Measurements from ENCODE around the gene NFATC4. TPM values are rescaled to one million over a fixed set of nuclear protein-coding genes. Genes with fewer than 3 reads are reported as not detected.

NFATC4 gene
- total and polyA plus RNA-seq, 9 donors = 25.9 to 288 (median 157) TPM

DNA sequence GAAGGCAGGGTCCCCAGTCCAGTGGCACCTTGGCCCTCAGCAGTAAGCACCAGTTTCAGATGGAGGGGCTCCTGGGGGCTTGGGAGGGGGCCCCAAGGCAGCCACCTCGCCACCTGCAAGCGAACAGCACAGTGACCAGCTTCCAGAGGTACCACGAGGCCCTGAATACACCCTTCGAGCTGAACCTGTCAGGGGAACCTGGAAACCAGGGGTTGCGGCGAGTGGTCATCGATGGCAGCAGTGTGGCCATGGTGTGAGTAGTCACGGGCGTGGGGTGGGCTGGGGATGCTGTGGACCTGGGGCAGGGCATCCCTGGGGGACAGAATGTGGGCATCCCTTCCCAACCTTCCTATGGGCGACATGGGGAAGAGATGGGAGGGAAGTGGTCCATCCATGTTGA is 42.0 kb downstream of the NFATC4 start:
- peaks cover 6% of the 10 kb centered on the region for H3K4me1 ChIP-seq (ENCODE audit: insufficient read depth)
- TF ChIP-seq CTCF (IDR thresholded peaks at IDR 0.05) (no peak), EP300 (IDR thresholded peaks at IDR 0.05) (no peak), POLR2A (IDR thresholded peaks at IDR 0.05) (no peak)
- H3K9me3 ChIP-seq = no peaks in the 10 kb centered on the region
- no peak overlapping the region for H3K27ac ChIP-seq
- no peaks in the 10 kb centered on the region for H3K27me3 ChIP-seq
- peak in 1 of 5 donors; percentile 15 for DNase-seq
- intact Hi-C loops (cut with DNase I) = no loop called here
- H3K36me3 ChIP-seq = no peaks in the 10 kb centered on the region
- 93 to 95% (median 94%) methylated on average over 10 of the region's 10 CpGs for WGBS, 3 donors
- no peak overlapping the region for H3K4me3 ChIP-seq

GRCh38 chr14:24411443-24412389 is 43.7 kb downstream of the NFATC4 start:
- peaks cover 5% of the 10 kb centered on the region for H3K4me1 ChIP-seq (ENCODE audit: insufficient read depth)
- no peak overlapping the region for H3K27ac ChIP-seq
- no peaks in the 10 kb centered on the region for H3K9me3 ChIP-seq
- no peaks in the 10 kb centered on the region for H3K27me3 ChIP-seq
- H3K36me3 ChIP-seq = no peaks in the 10 kb centered on the region
- intact Hi-C loops (cut with DNase I) = no loop called here
- TF ChIP-seq EP300 (IDR thresholded peaks at IDR 0.05) (no peak), CTCF (IDR thresholded peaks at IDR 0.05) (peak in 1 of 3 donors; percentile 32)
- peak in 3 of 5 donors; percentile 26 to 42 (median 31) for DNase-seq
- 71 to 76% (median 71%) methylated on average over 16 of the region's 16 CpGs for WGBS, 3 donors
- H3K4me3 ChIP-seq = no peak overlapping the region

- TF ChIP-seq EP300 (IDR thresholded peaks at IDR 0.05) = no peak
- TF ChIP-seq CTCF (IDR thresholded peaks at IDR 0.05) = no peak
- TF ChIP-seq POLR2A (IDR thresholded peaks at IDR 0.05) = no peak
- H3K4me3 ChIP-seq = no peak overlapping the region
- intact Hi-C loops (cut with DNase I) = no loop called here
- 100% methylated on average over 1 of the region's 1 CpG for WGBS, 3 donors
- no peak for DNase-seq
- no peaks in the 10 kb centered on the region for H3K27me3 ChIP-seq
- no peaks in the 10 kb centered on the region for H3K9me3 ChIP-seq
- no peak overlapping the region for H3K27ac ChIP-seq
- no peaks in the 10 kb centered on the region for H3K36me3 ChIP-seq
- peaks cover 16% of the 10 kb centered on the region for H3K4me1 ChIP-seq (ENCODE audit: insufficient read depth)
Measured at GRCh38 chr14:24414077-24414476, 46.1 kb downstream of the NFATC4 start.

GRCh38 chr14:24414732-24415420 is 46.9 kb downstream of the NFATC4 start:
- Histone ChIP-seq H3K27ac (no peak overlapping the region), H3K4me1 (ENCODE audit: insufficient read depth) (peaks cover 13% of the 10 kb centered on the region), H3K27me3 (no peaks in the 10 kb centered on the region), H3K4me3 (no peak overlapping the region), H3K9me3 (no peaks in the 10 kb centered on the region), H3K36me3 (no peaks in the 10 kb centered on the region)
- DNase-seq = peak in 1 of 5 donors; percentile 26
- 77 to 83% (median 81%) methylated on average over 12 to 15 of the region's 15 CpGs for WGBS, 3 donors
- intact Hi-C loops (cut with DNase I) = no loop called here
- TF ChIP-seq CTCF (IDR thresholded peaks at IDR 0.05) (no peak), POLR2A (IDR thresholded peaks at IDR 0.05) (no peak), EP300 (IDR thresholded peaks at IDR 0.05) (no peak)
